MCF 10A (cell line): Measurements from ENCODE around the gene TMEM45B. TPM values are rescaled to one million over a fixed set of nuclear protein-coding genes. Genes with fewer than 3 reads are reported as not detected.

Experiments
- BruUV-seq: library from RNA; stranded (reverse); fragments of 400-500 nt; replicated peaks from 2 replicates; lab custom pipeline; 2021; lab: Mats Ljungman, UMichigan
- CTCF ChIA-PET: fragments of 300-600 bp; sonication (Branson Sonifier 250); formaldehyde crosslinking; extraction: SDS; loops from one replicate; lab custom pipeline; 2021; ENCODE audit warnings: antibody characterized with exemption, inconsistent platforms; lab: Yijun Ruan, JAX
- POLR2A ChIA-PET: fragments of 300-600, 350-650 bp; sonication (Branson Sonifier 250); formaldehyde crosslinking; extraction: SDS; loops from one replicate; lab custom pipeline; 2020; ENCODE audit warnings: antibody characterized with exemption, inconsistent platforms; lab: Yijun Ruan, JAX
- DNase-seq: peaks from one replicate; pipeline ENCODE4 v3.0.0-alpha.2; 2018; ENCODE audit not compliant: unreplicated experiment
- H3K27ac Mint-ChIP-seq: one replicate; pipeline ENCODE4 v1.8.0; 2022; ENCODE audit warnings: mild to moderate bottlenecking, low read depth, mixed read lengths; ENCODE audit not compliant: unreplicated experiment
- H3K27me3 Mint-ChIP-seq: one replicate; pipeline ENCODE4 v1.8.0; 2022; ENCODE audit warnings: mixed read lengths; ENCODE audit not compliant: insufficient read depth, unreplicated experiment
- H3K36me3 Mint-ChIP-seq: one replicate; pipeline ENCODE4 v1.8.0; 2022; ENCODE audit warnings: mild to moderate bottlenecking, moderate library complexity, mixed read lengths; ENCODE audit not compliant: insufficient read depth, unreplicated experiment
- H3K4me1 Mint-ChIP-seq: one replicate; pipeline ENCODE4 v1.8.0; 2022; ENCODE audit warnings: mixed read lengths; ENCODE audit not compliant: insufficient read depth, unreplicated experiment
- H3K4me3 Mint-ChIP-seq: one replicate; pipeline ENCODE4 v1.8.0; 2022; ENCODE audit warnings: mild to moderate bottlenecking, moderate library complexity, mixed read lengths; ENCODE audit not compliant: unreplicated experiment
- H3K9me3 Mint-ChIP-seq: one replicate; pipeline ENCODE4 v1.8.0; 2022; ENCODE audit warnings: mixed read lengths; ENCODE audit not compliant: unreplicated experiment
- intact Hi-C: fragments of 100-400 bp; cut with micrococcal nuclease; formaldehyde crosslinking; loops from 2 replicates; pipeline ENCODE4 v1.14.1; 2022
- total RNA-seq: library from RNA; stranded (reverse); gene quantifications from 2 replicates; pipeline ENCODE4 v1.2.3, GENCODE V29; 2022
- TF ChIP-seq, protein P1 (sequence below): fragments of 200-600 bp; IDR thresholded peaks from one replicate; pipeline ENCODE4 v1.8.0; 2022; ENCODE audit warnings: antibody characterized with exemption, mild to moderate bottlenecking; ENCODE audit not compliant: unreplicated experiment

TMEM45B gene
- total RNA-seq, 1 experiment from 2014 or later = not detected

DNA sequence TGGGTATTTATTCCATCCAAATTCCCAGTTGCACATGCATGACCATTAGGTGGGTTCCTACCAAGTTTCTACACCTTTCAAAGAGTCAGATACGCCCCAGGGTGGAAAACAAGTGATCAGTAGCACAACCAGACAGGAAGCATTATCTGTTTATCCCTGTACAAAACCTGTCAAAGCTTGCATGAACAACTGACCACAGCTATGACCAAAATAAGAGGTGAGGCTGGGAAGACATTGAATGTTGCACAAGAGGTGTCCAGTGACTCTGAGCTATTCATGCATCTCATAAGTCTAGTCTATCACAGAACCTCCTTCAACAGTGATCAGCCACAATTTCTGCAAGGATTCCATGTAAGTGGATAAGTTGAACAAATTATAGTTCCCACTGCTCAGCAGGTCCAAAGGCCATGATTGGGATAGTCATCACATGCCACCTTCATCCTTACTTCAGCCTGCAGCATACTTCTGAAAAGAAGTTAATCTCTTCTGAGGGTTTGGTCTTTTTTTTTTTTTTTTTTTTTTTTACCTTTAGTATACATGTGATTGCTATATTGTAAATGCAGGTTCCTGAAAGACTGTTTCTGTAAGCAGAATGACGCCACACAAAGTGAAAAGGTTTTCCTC is 28.0 kb upstream of the TMEM45B start:
- H3K36me3 Mint-ChIP-seq = no peaks in the 10 kb centered on the region
- no TSS peak for BruUV-seq
- POLR2A ChIA-PET = interaction anchor here (1.1 to 4.9 kb wide), 8 partner anchors 31 to 107 kb away, joined by 3 to 35 read pairs (median 10); partner anchors contain the start of gene NFRKB
- TF ChIP-seq, protein P1, sequence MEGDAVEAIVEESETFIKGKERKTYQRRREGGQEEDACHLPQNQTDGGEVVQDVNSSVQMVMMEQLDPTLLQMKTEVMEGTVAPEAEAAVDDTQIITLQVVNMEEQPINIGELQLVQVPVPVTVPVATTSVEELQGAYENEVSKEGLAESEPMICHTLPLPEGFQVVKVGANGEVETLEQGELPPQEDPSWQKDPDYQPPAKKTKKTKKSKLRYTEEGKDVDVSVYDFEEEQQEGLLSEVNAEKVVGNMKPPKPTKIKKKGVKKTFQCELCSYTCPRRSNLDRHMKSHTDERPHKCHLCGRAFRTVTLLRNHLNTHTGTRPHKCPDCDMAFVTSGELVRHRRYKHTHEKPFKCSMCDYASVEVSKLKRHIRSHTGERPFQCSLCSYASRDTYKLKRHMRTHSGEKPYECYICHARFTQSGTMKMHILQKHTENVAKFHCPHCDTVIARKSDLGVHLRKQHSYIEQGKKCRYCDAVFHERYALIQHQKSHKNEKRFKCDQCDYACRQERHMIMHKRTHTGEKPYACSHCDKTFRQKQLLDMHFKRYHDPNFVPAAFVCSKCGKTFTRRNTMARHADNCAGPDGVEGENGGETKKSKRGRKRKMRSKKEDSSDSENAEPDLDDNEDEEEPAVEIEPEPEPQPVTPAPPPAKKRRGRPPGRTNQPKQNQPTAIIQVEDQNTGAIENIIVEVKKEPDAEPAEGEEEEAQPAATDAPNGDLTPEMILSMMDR = no peak
- CTCF ChIA-PET = interaction anchor here (0.5 to 5.0 kb wide), 9 partner anchors 9 to 344 kb away, joined by 3 to 42 read pairs (median 5); partner anchors contain the start of gene NFRKB
- H3K9me3 Mint-ChIP-seq = no peaks in the 10 kb centered on the region
- intact Hi-C loops = loop anchor here (5.0 kb wide), 4 partner anchors 40 to 215 kb away; partner anchors contain the start of gene PRDM10
- DNase-seq = peak; percentile 76
- H3K27ac Mint-ChIP-seq = no peak overlapping the region
- H3K4me1 Mint-ChIP-seq = peaks cover 8% of the 10 kb centered on the region
- H3K27me3 Mint-ChIP-seq = no peaks in the 10 kb centered on the region
- no peak overlapping the region for H3K4me3 Mint-ChIP-seq

DNA sequence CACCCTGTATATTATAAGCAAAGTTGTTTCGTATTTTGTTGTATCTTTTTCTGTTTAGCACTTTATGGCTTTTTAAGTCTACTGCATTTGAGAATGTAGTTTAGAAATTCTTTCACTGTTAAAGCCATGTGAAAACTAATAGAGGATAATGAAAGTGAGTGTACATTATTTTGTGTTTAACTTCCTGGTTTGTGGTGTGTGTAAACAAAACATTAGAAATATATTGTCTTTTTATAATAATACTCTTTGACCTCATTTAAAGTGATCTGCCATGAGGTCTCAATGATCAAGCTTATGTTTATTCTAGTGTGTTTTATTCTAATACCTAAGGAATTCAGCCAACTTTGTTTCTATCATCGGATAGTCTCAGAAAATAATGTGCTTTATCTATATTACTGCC is 27.4 kb upstream of the TMEM45B start:
- no peak overlapping the region for H3K27ac Mint-ChIP-seq
- H3K4me1 Mint-ChIP-seq = peaks cover 8% of the 10 kb centered on the region
- BruUV-seq = no TSS peak
- H3K9me3 Mint-ChIP-seq = no peaks in the 10 kb centered on the region
- H3K36me3 Mint-ChIP-seq = no peaks in the 10 kb centered on the region
- TF ChIP-seq, protein P1 = no peak
- POLR2A ChIA-PET = interaction anchor here (0.5 to 4.9 kb wide), 9 partner anchors 30 to 391 kb away, joined by 3 to 35 read pairs (median 7); partner anchors contain the start of gene NFRKB
- no peak for DNase-seq
- H3K4me3 Mint-ChIP-seq = no peak overlapping the region
- intact Hi-C loops = loop anchor here (5.0 kb wide), 4 partner anchors 39 to 214 kb away; partner anchors contain the start of gene PRDM10
- CTCF ChIA-PET = interaction anchor here (0.7 to 3.2 kb wide), 2 partner anchors 107 to 140 kb away, joined by 3 to 18 read pairs; partner anchors contain the start of gene NFRKB
- H3K27me3 Mint-ChIP-seq = no peaks in the 10 kb centered on the region

DNA sequence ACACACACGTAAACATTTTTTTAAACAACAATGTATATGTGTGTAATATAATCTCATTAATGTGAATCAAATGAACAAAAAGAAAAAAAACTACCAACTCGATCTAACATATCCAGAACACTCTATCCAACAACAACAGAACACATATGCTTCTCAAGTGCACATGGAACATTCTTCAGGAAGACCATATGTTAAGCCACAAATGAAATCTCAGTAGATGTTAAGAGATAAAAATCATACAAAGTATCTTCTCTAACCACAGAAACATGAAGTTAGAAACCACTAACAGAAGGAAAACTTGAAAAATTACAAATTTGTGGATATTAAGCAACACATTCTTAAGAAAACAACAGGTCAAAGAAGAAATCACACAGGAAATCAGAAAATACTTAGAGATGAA is 25.5 kb upstream of the TMEM45B start:
- Mint-ChIP-seq H3K9me3 (no peaks in the 10 kb centered on the region), H3K36me3 (no peaks in the 10 kb centered on the region), H3K27me3 (no peaks in the 10 kb centered on the region), H3K4me1 (peaks cover 8% of the 10 kb centered on the region), H3K4me3 (no peak overlapping the region), H3K27ac (no peak overlapping the region)
- POLR2A ChIA-PET = interaction anchor here (0.6 to 1.4 kb wide), 3 partner anchors 57 to 108 kb away, joined by 3 to 7 read pairs (median 4); no protein-coding TSS in a partner anchor
- TF ChIP-seq, protein P1 = no peak
- BruUV-seq = no TSS peak
- no peak for DNase-seq
- CTCF ChIA-PET = interaction anchor here (0.7 kb wide), 1 partner anchor 92 kb away, joined by 3 read pairs; no protein-coding TSS in a partner anchor
- intact Hi-C loops = no loop called here

DNA sequence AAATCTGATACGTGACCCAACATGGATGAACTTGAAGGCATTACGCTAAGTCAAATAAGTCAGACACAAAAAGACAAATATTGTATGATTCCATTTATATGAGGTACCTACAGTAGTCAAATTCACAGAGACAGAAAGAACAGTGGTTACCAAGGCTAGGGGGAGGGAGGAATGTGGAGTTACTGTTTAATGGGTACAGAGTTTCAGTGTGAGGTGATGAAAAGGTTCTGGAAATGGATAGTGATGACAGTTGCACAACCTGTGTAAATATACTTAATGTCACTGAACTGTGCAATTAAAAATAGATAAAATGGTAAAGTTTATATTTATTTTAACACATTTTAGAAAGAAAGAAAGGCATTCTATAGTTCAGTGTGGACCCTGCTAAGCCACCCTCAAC is 24.1 kb upstream of the TMEM45B start:
- Mint-ChIP-seq H3K4me1 (peaks cover 8% of the 10 kb centered on the region), H3K27me3 (no peaks in the 10 kb centered on the region), H3K36me3 (no peaks in the 10 kb centered on the region), H3K4me3 (no peak overlapping the region), H3K27ac (no peak overlapping the region), H3K9me3 (peaks cover 9% of the 10 kb centered on the region)
- intact Hi-C loops = no loop called here
- ChIA-PET CTCF (no interaction called here), POLR2A (no interaction called here)
- TF ChIP-seq, protein P1 = no peak
- DNase-seq = no peak
- BruUV-seq = no TSS peak
